Measurements from ENCODE around the gene KRT78.

KRT78 gene, protein sequence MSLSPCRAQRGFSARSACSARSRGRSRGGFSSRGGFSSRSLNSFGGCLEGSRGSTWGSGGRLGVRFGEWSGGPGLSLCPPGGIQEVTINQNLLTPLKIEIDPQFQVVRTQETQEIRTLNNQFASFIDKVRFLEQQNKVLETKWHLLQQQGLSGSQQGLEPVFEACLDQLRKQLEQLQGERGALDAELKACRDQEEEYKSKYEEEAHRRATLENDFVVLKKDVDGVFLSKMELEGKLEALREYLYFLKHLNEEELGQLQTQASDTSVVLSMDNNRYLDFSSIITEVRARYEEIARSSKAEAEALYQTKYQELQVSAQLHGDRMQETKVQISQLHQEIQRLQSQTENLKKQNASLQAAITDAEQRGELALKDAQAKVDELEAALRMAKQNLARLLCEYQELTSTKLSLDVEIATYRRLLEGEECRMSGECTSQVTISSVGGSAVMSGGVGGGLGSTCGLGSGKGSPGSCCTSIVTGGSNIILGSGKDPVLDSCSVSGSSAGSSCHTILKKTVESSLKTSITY

DNA sequence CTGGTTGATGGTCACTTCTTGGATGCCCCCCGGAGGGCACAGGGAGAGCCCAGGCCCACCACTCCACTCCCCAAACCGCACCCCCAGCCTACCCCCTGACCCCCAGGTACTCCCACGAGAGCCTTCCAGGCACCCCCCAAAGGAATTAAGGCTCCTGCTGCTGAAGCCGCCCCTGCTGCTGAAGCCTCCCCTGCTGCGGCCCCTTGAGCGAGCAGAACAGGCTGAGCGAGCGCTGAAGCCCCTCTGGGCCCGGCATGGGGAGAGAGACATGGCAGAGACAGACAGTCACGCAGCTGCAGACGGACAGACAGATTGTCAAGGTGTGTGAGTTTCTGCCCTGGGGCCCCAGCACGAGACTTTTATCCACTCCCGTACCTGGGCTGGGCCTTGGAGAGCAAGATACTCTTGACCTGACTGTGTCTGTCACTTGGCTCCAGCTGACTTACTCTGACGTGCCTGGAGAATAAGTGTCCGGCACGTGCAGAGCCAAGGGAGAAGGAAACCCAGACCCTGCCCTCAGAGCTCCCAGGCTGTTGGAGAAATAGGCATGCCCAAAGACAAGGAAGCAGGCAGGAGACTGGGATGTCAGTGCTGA lies at the start of gene KRT78:
KRT78 (minus strand) TSS at position 334 of the 595 bp plus-strand sequence; CDS start at position 270, 64 bp downstream.
- DNase-seq (ENCODE audit: low read depth), result no peak
- H3K4me3 ChIP-seq (ENCODE audit: low read depth, low read length), result no peak within 1 kb of the TSS
- TF ChIP-seq, protein P1, sequence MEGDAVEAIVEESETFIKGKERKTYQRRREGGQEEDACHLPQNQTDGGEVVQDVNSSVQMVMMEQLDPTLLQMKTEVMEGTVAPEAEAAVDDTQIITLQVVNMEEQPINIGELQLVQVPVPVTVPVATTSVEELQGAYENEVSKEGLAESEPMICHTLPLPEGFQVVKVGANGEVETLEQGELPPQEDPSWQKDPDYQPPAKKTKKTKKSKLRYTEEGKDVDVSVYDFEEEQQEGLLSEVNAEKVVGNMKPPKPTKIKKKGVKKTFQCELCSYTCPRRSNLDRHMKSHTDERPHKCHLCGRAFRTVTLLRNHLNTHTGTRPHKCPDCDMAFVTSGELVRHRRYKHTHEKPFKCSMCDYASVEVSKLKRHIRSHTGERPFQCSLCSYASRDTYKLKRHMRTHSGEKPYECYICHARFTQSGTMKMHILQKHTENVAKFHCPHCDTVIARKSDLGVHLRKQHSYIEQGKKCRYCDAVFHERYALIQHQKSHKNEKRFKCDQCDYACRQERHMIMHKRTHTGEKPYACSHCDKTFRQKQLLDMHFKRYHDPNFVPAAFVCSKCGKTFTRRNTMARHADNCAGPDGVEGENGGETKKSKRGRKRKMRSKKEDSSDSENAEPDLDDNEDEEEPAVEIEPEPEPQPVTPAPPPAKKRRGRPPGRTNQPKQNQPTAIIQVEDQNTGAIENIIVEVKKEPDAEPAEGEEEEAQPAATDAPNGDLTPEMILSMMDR (IDR thresholded peaks at IDR 0.05; ENCODE audit: insufficient read depth, low read depth, low read length, missing control alignments), result no peak

DNA sequence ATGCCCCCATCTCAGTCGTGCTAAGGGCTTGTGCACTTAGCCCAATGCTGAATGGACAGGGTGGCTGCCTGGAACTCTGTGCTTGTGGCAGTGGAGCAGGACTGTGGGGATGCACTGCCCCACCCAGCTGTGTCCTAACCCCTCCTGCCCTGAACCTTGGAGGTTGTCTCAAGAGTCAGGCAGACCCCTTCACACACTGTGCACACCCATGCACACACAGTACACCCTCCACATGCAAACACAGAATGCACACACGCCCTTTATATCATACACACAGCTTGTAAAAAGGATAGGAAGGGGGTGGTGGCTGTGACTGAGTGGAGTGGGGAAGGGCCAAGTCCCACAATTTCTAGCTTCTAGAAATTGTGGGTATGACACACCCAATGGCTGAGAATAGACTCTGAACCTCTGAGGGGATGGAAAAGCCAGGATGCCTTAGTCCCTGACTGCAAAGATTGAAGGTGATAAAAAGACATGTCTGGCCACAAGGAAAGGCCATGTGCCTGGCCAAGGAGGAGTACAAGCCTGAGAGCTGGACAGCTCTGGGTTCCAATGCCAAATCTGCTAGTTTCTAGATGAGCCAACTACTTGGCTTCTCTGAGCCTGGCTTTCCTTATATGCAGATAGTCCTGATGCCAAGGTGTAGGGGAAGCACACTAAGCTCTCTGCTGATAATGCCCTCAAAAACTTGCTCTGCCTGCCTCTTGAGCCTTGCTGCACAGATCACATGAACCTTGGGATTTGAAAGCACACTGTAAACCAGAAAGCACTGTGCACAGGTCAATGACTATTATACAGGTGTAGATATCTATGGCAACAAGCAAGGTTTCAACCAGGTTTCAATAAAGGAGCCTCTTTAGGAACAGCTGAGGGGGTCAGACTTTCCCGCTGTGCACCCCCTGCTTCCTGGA lies 47.7 kb upstream of the KRT78 start:
- DNase-seq (ENCODE audit: low read depth), result no peak
- H3K4me3 ChIP-seq (ENCODE audit: low read depth, low read length), result no peak overlapping the region
- TF ChIP-seq, protein P1 (IDR thresholded peaks at IDR 0.05; ENCODE audit: insufficient read depth, low read depth, low read length, missing control alignments), result no peak

DNA sequence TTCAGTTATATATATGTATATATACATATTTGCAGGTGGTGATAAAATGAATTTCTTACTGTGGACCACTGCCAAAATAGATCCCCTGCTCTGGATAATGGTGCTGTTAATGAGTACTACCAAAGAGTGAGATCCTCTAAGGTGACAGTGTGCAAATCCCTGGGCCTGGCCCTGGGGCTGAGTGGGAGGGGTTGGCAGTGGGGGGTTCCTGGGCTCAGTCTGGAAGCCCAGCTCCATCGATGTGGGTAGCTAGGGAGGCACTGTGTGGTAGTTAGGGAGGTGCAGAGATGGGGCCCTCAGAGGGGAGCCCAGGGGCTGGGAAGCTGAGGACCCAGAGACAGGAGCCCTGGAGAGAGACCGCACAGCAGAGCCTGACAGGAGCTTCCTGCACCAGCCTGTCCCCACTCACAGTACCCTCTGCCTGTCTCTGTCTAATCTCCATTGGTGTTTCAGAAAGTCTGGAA lies 47.0 kb upstream of the KRT78 start:
- no peak for DNase-seq (ENCODE audit: low read depth)
- TF ChIP-seq, protein P1 (IDR thresholded peaks at IDR 0.05; ENCODE audit: insufficient read depth, low read depth, low read length, missing control alignments), result no peak
- H3K4me3 ChIP-seq (ENCODE audit: low read depth, low read length), result no peak overlapping the region

DNA sequence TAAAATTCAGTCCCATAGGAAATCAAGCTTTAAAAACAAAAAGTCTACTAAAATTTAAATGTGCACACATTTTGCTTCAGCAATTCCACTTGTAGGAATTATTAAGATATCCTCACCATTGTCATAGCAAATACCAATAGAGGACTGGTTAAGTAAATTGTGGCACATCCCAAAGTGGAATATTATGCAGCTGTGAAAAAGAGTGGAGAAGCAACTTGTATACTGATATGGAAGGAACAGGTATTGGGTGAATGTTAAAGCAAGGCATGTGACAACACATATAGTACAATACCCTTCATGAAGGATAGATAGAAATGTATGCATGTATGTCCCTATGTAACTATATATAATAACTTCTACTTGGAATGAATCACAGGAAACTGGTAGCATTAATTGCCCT lies 44.2 kb upstream of the KRT78 start:
- no peak overlapping the region for H3K4me3 ChIP-seq (ENCODE audit: low read depth, low read length)
- no peak for DNase-seq (ENCODE audit: low read depth)
- TF ChIP-seq, protein P1 (IDR thresholded peaks at IDR 0.05; ENCODE audit: insufficient read depth, low read depth, low read length, missing control alignments), result no peak

- TF ChIP-seq, protein P1 (IDR thresholded peaks at IDR 0.05; ENCODE audit: insufficient read depth, low read depth, low read length, missing control alignments), result no peak
- no peak for DNase-seq (ENCODE audit: low read depth)
- H3K4me3 ChIP-seq (ENCODE audit: low read depth, low read length), result no peak overlapping the region
Observed at GRCh38 chr12:52892207-52892852, 43.5 kb upstream of the KRT78 start.

DNA sequence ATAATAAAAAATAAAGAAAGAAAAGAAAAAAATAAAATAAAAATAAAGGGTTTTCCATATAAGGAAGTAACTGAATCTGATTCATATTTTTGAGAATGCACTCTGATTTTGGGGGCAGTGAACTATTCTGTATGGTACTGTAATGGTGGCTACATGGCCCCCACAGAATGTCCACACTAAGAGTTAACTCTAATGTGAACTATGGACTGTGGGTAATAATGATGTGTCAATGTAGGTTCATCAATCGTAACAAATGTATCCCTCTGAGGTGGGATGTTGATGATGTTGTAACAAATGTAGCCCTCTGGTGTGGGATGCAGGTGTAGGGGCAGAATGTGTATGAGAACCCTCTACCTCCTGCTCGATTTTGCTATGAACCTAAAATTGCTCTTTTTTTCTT lies 42.2 kb upstream of the KRT78 start:
- no peak for DNase-seq (ENCODE audit: low read depth)
- H3K4me3 ChIP-seq (ENCODE audit: low read depth, low read length), result no peak overlapping the region
- TF ChIP-seq, protein P1 (IDR thresholded peaks at IDR 0.05; ENCODE audit: insufficient read depth, low read depth, low read length, missing control alignments), result no peak

All from GM12865 (cell line).